HG03060 (cell line): ENCODE measurements around the gene SARNP.

ENCODE experiments used
- ATAC-seq: cut with Tn5 transposase; IDR thresholded peaks from one replicate; pipeline ENCODE4 v1.9.1; 2021; ENCODE audit warnings: low read depth, moderate number of reproducible peaks; ENCODE audit not compliant: unreplicated experiment

SARNP gene

GRCh38 chr12:55728939-55729818 lies 88.3 kb downstream of the SARNP start, which contains the start of gene CD63:
CD63 (minus strand) TSS chr12:55729009; CDS start chr12:55728341, 668 bp downstream.
- ATAC-seq = peak; percentile 34

DNA sequence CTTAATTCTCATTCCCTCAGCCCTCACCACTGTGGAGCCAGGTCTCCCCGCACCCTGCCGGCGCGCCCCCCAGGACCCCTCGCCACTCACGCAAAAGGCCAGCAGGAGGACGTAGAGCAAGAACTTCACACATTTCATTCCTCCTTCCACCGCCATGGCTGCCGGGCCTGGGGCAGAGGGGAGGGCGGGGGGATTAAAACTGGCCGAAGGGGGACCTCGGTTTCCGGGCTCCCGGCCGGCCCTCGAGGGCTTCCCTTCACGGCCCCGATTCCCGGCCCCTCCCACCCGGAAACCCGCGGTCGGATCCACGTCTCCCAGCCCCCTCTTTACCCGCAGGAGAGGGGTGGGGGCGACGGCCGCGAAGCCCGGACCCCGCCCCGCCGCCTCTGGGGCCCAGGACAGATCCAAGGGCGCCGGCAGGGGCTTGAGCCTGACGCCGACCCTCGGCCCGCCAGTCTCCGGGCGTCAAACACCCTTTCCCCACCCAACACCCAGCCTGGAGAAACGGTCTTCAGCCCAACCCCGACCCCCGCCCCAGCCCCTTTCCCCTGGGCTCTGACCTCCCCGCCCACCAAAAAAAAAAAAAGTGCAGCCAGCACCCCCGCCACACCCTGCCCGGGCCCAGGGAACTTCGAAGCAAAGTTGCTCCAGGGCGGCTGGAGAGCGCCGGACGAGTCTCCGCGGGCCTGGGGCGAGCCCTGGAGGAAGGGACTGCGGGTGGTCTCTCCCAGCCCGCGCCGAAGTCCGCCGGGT lies 89.2 kb downstream of the SARNP start:
- peak; percentile 1 for ATAC-seq

DNA sequence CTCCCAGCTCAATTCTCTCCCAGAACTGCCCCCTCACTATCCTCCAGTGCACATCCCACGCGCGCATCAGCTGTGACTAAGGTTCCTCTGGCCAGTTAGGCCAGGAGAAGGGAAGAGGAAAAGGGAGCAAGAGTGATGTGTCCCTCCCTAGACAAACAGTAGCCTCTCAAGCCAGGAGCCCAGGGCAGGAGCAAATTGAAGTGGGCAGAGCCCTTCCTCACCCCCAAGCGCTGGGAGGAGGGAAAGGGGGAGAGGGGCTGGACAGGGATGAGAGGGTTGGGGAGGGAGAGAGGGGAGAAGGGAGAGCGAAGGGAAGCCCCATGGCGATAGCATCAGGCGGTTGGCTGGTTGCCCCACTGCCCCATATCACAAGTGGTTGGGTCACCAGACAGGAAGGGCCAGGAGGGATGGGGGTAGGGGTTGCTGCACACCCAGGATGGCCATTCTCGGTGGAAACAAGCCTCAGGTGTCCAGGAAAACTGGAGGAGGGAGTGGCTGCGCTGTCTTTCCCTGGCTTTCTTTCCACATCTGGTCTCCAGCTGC lies 89.8 kb downstream of the SARNP start:
- ATAC-seq = no peak

- no peak for ATAC-seq
These were observed 90.6 kb downstream of the SARNP start for GRCh38 chr12:55726971-55727370.

DNA sequence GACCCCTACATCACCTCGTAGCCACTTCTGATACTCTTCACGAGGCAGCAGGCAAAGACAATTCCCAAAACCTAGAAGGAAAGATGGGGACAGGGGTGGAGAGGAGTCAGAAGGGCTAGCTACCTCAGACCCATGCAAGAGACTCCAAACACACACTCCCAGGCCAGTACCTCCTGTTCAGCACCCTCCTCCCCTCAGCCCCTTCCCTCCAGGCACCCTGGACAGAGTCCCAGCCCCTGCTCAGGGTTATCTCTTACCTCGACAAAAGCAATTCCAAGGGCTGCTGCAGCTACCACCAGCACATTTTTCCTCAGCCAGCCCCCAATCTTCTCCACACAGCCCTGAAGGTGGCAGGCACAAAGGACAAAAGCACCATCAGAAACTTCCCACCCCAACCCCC lies 92.0 kb downstream of the SARNP start:
- no peak for ATAC-seq

DNA sequence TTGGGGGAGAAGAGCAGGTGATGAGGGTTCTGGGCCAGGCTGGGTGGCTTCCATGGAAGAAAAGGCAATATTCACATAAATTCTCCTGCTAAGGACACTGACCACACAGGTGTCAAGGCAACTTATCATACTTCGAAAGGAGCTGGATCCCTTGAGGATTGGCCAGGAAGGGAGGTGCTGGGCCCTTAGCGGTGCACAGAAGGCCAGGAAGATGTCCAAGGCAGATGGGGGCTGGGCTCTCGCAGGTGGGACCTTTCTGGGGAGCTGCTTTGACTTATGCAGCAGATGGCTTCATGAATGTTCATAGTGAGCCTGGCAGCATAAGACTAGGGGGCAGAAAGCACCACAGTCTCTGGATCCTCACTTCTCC lies 92.6 kb downstream of the SARNP start:
- no peak for ATAC-seq

DNA sequence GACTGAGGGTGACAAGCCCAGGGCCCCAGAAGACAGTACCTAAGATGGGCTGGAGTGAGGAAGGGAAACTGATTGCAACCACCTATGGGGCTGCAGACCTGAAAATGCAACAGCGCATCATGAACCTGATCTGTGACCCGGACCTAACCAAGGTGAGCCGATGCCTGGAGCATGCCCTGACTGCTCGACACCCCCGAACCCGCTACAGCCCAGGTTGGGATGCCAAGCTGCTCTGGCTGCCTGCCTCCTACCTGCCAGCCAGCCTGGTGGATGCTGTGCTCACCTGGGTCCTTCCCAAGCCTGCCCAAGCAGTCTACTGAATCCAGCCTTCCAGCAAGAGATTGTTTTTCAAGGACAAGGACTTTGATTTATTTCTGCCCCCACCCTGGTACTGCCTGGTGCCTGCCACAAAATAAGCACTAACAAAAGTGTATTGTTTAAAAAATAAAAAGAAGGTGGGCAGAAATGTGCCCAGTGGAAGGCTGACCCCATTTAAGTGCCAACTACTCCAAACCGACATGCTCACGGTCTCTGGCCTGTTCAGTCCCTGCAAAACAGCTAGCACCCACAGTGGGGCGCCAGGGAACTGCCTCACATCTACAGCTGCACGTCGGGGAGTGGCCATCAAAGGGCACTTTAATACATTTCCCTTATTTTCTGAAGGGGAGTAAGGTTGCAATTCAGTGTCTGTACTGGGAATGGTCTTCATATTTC lies 93.1 kb downstream of the SARNP start:
- no peak for ATAC-seq

- no peak for ATAC-seq
These were observed 93.9 kb downstream of the SARNP start for GRCh38 chr12:55723516-55724225.

GRCh38 chr12:55722948-55723347 lies 94.6 kb downstream of the SARNP start:
- ATAC-seq = no peak

GRCh38 chr12:55721601-55722213 lies 95.8 kb downstream of the SARNP start:
- no peak for ATAC-seq

DNA sequence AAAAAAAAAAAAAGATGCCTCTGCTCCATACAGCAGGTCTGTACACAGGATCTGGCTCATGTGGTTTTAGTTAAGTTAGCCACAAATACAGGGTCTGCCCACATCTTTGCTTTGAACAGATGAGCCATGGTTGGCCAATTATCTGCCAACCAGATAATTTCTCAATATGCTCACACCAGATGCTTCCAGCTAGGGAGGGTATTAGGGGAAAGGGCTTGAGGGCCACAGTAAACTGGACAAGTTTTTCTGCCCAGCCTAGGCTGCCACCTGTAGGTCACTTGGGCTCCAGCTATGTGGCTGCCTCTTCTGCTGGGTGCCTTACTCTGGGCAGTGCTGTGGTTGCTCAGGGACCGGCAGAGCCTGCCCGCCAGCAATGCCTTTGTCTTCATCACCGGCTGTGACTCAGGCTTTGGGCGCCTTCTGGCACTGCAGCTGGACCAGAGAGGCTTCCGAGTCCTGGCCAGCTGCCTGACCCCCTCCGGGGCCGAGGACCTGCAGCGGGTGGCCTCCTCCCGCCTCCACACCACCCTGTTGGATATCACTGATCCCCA lies 96.6 kb downstream of the SARNP start:
- no peak for ATAC-seq

DNA sequence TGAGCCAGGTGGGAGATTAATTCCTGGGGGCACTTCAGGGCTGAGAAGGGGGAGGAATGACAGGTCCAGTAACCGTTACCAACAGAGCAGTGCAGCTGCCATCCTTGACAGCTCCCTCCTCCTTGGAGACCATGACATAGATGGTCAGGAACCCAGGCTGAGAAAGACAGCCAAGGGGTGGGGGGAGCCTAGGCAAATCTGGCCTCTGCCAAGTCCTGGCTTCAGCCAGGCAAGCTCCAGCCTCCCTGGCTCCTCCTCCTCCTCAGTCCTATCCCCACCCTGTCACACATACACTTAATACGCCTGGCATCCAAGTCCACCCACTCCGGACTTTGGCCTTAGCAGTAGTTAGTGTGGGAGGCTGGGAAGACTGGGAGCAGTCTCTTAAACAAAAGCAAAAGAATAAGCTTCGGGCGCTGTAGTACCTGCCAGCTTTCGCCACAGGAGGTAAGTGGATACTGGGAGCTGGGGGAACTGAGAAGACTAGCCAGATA lies 97.4 kb downstream of the SARNP start, which contains the start of gene RDH5:
RDH5 (plus strand) TSS at position 323 of the 494 bp plus-strand sequence. CDS start 792 bp downstream, outside the sequence.
- no peak for ATAC-seq

DNA sequence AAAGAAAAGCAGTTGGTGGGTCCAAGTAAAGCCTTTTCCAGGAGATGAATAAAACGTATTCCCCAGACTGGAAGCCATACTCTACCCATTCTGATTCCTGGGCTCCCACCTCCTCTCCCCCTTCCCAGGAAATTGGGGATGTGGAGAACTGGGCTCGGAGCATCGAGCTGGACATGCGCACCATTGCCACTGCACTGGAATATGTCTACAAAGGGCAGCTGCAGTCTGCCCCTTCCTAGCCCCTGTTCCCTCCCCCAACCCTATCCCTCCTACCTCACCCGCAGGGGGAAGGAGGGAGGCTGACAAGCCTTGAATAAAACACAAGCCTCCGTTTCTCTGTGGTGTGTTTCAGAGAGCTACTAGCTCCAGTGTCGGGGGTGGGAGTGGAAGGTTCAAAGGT lies 98.2 kb downstream of the SARNP start:
- no peak for ATAC-seq

GRCh38 chr12:55718624-55719275 lies 98.8 kb downstream of the SARNP start:
- no peak for ATAC-seq

DNA sequence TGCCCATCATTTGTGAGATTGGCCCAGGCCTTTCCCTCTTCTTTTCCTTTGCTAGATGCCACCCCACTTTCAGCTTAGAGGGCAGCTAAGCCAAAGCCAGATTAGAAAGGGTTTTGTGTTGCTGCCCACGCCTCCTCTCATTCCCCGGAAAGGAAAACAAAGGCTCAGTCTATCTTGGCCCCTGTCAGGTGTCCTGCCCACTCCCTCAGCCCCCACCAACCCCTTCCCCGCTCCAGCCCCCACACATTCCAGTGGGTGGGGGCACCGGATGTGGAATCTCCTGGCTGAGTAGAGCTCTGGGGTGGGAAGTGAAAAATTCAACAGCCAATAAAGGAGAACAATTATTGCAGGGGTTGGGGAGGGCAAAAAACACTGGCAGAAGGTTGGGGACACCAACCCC lies 99.5 kb downstream of the SARNP start:
- ATAC-seq = no peak

DNA sequence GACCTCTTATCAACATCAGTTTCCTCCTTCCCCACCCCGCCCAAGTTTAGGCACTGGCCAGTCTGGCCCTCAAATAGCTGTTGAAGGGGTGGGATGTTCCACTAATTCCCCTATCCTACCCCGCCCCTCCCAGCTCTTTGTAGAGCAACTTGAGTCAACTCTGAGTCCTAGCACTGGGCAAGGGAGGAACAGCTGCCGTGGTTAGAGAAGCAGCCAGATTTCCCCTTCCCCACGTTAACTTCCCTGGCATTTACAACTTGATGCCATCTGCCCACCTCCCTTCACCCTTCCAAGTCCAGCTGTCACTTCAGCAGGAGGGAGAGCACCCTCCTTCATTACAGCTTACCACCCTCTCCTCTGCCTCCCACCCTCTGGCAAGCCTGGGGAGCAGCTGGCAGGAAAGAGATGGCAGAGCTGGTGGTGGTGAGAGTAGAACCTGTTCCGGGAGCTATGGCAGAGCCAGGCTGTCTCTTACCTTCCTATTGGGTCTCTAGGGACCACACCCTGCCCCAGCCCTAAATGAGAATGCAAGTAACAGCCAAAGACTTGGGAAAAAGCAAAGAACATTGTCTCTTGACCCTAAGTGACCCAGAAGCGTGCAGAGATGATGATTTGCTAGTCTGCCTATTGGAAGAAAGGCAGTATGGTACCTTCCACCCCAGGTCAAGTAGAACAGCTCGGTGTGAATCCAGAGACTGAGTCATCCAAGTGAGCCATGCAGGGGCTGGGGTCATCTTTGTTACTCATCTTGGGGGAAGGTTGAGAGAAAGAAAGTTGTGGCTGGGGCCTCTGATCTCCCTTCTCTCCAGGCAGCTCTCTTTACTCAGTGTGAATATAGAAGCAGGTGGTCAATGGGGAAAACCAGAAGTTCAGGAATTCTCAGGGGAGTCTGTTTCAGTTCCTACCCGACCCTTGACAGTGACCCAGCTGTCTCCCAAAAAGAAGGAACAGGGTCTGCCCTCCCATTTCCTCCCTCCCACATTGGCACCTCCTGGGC lies 100.2 kb downstream of the SARNP start:
- no peak for ATAC-seq

DNA sequence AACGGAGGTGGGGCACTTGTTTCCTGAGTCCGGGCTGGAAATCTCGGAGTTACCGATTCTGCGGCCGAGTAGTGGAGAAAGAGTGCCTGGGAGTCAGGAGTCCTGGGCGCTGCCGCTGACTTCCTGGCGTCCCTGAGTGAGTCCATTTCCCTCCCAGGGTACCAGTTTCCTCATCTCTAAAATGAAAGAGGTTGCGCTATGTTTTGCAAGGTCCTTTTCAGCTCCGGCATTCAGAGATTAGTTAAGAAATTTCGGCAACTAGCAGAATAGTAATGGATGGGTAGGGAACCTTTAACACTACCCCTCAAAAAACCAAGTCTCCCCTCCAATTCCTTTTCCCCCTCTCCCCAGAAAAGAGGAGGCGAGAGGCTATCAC lies 101.0 kb downstream of the SARNP start:
- peak; percentile 19 for ATAC-seq
